Esophagus muscularis mucosa (tissue), 3 donors: Measurements from ENCODE around the gene USP48.

Experiments
- CTCF ChIP-seq, 3 experiments: fragments of 200-600 bp in 2 of 3; fragments of 450-650 bp in 1 of 3; sonication (generic) in 2 of 3; IDR thresholded peaks; one replicate each; pipeline ENCODE4 v1.5.1; 2017 to 2019; ENCODE audit warnings: antibody characterized with exemption in 3 of 3, mild to moderate bottlenecking in 2 of 3, moderate library complexity in 1 of 3
- POLR2A ChIP-seq: fragments of 450-650 bp; IDR thresholded peaks from one replicate; pipeline ENCODE4 v1.6.1; 2017; ENCODE audit warnings: antibody characterized with exemption, moderate library complexity, mild to moderate bottlenecking, low read depth
- POLR2AphosphoS5 ChIP-seq, 2 donors: sonication (generic); formaldehyde crosslinking; IDR thresholded peaks; one replicate each; pipeline ENCODE4 v1.6.1; 2017; ENCODE audit warnings: antibody characterized with exemption in 2 of 2

DNA sequence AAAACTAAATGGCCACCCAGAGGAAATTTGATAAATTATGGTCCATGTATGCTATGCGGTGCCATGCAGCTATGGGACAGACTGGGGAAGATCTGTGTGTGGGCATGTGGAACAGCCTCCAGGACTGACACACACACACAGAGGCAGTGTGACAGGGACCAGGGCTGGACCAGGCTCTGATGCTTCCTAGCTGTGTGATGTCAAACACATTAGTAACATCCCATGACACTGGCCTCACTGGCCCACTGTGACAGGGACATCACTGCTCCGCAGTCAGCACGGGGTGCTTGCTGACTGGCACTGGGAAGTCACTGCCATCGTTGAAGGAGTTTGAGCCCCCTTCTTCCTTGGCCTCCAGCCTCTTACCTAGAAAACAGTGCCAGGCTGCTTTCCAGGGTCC is 127.7 kb downstream of the USP48 start:
- TF ChIP-seq CTCF (IDR thresholded peaks at IDR 0.05): no peak
- no peak for TF ChIP-seq POLR2AphosphoS5 (IDR thresholded peaks at IDR 0.05)
- TF ChIP-seq POLR2A: no peak
